Activated T-helper 9 cell treated with anti-CD3 and anti-CD28 coated beads, Interleukin-2, amount 50 U/mL, for 16 hours (primary cell): ENCODE measurements around the gene PCDH1.
"Not testable (repeated sequence)": the region's sequence is repeated elsewhere in the genome, so short reads cannot be mapped to it uniquely, and the experiment has no call there.

Experiments
- DNase-seq: peaks from one replicate; pipeline ENCODE4 v3.0.0-alpha.2; 2020; ENCODE audit warnings: low read depth

PCDH1 gene

DNA sequence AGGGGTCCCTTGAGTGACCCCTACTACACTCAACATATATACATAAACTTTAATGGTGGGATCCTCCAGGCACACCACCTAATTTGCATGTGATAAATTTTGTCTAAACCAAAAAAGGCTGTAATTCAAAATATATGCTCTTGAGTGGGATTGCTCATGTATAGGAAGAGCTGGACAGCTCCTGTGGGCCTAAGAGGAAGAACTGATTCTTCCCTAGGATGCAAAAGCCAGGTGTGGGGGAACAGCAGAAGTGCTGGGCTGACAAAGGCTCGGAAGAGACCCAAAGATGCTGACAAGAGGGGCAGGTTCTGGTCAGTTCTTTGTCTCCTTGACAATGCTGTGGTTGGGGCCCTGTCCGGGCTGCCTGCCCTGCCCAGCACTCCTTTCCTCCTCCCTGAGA lies 43.9 kb downstream of the PCDH1 start:
- DNase-seq, result no peak

DNA sequence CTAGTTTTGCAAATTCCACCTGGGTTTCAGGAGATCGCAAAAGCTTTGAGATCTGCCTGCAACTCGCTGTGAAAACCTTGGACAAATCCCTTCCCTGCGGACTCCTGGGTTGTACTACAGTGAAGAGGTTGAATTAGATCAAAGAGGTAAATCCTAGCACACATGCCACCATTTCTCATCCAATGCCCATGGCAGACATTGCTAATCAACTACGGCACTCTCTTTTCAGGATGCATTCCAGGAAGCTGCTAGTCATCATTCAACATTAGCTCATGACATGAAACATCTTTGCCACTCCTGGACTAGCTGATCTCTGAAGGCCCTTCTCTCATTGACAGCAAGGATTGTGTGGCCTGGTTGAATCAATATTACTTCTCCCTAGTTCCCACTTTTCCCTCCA lies 46.1 kb downstream of the PCDH1 start:
- no peak for DNase-seq

DNA sequence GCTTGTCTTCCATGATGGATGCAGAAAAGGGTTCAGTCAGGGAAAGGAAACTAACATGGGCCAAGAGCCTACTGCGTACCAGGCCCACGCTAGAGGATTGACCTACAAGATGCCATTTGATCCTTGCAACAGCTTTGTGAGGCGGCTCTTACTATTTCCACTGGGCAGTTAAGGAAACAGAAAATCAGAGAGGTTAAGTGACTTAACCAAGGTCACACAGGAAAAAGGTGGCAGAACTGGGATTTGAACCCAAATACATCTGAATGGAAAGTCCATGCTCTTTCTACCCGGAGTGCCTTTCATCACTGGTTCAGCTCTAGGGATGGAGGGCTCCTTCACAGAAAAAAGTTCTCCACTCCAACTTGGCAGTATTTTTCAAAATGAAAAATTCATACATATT lies 50.0 kb downstream of the PCDH1 start:
- no peak for DNase-seq

DNA sequence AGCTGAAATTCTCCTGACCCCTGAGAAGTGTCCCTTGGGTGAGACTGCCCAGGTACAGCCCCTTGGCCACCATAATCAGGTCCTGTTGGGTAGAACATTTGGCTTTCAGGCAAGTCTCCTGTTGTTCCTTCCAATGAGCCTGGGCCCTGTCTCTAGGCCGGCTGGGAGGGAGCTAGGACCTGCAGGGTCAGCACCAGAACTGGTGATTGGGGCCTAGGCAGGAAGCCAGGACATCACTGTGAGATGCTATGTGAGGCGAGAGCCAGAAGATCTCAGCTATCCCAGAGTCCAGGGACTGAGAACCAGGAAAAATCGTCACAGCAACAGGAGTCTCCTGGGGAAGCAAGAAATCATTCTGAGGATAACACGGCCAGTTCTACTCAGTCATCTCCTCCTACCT lies 51.5 kb downstream of the PCDH1 start:
- DNase-seq, result no peak

DNA sequence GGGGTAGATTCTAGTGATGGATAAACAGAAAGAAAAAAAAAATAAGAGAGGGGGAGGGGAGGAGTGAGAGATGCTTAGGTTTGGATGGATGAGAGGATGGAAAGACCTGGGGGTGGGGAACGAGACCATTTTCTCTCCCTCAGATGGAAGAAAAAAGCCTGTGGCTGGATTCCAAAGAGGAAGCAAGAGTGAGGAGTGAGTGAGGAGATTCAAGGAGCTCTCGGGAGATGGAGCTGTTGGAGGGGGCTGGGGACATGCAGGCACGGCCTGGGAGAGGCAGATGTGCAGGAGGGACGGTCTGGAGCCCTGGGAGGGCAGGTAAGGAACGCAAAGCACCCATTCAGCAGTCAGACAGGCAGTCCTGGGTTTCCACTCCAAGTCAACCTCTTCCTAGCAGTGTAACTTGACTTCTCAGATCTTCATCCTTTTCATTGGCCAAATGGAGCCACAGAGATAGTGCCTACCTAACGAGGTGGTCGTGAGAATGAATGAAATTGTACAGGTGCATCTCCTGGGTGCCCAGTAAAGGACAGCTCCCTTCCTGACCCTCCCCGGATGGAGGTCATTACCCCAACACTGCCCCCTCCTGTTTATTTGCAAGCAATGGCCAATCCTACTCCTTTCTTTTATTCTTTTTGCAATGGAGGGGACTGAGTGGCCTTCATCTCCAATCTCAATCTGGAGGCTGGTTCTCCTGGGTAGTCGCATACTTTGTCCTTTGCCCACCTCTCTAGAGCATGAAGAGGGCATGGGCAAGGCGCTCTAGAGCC lies 52.2 kb downstream of the PCDH1 start:
- no peak for DNase-seq

DNA sequence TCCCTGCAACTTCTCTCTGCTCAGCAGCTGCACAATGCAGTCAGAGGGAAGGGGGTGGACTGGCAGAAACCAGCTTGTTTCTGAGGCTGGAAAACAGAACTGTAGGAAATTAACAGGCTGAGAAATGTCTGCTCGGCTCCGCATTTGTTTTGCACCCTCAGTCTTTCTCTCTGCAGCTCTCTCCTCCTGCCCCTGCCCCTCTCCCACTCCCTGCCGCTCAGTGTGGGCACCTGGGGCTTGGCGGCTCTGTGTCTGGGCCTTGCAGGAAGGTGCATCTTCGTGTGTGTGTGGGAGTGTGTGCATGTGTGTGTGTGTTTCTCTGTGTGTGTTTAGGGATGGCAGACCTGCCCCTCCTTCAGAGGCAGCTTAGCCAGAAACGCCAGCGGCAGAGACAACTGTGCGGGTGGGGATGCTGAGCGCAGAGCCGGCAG lies 53.0 kb downstream of the PCDH1 start:
- no peak for DNase-seq

DNA sequence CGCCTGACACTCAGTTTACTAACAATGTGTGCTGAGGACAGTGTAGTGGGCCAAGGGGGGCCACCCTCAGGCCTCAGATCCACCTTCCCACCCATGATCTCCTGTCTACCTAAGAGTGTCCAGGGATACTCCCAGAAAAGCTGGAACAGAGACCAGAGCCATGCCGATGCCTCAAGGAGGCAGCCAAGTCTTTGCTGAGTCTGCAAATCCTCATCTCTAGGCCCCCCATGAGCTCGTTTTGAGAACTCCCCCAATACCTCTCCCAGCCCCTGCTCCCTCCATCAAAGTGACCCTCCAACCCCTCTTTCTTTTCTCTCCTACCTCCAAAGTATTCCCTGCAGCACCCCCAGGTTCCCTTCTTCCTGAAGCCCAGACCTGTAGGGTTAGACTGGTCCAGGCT lies 53.5 kb downstream of the PCDH1 start:
- DNase-seq, result no peak

DNA sequence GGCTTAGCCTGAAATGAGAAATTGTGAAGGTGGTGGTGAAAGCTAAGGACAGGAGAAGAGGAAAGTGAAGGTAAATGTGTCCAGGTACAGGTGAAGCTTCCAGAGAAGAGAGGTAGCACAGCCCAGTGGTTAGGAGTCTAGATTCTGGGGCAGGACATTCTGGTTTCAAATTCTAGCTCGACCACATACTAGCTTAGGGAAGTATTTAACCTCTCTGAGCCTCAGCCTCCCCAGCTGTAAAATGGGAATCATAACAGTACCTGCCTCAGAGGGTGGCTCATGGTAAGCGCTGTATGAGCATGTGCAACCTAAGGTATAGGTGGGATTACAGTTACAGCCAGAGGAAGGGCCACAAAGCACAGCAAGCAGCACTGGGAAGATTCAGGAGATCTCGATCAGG lies 55.2 kb downstream of the PCDH1 start:
- DNase-seq, result no peak

DNA sequence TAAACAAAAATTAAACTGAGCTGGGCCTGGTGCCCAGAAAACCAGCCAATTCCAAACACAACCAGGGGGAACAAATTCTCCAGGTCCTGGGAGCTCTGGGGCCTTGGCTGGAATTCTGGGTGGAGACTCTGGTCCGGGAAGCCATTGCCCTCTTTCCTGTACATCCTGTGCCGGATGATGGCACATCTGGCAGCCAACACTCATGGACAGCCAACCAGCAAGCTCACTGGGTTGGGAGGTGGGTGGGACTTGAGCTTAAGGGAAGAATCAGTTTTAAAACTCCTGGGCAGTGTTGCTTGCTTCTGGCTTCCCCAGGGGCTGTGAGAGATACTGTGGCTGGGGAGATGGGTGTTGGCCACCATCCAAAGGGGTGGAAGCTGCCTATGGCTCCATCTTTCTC lies 56.1 kb downstream of the PCDH1 start:
- DNase-seq, result no peak

DNA sequence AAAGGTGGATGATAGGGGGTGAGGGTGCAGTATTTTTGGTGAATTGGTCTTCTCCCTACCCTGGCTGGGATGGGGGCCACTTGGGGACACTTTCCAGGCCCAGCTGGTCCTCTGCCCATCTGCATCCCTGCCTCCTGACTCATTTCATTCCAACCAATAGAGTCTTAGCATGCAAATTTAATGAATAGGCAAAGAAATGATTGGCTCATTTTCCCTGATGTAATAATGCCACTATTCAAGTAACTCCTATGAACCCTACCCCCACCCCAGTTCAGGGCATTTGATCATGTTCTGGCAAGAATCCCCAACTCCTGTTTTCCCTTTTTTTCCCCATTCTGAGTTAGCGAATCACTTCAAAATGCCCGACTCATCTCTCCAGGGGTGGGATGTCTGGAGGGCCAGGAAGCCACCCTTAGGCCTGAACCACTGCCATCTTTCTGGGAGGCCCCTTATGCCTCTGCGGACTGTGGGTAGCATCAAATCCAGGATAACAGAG lies 56.7 kb downstream of the PCDH1 start:
- no peak for DNase-seq

DNA sequence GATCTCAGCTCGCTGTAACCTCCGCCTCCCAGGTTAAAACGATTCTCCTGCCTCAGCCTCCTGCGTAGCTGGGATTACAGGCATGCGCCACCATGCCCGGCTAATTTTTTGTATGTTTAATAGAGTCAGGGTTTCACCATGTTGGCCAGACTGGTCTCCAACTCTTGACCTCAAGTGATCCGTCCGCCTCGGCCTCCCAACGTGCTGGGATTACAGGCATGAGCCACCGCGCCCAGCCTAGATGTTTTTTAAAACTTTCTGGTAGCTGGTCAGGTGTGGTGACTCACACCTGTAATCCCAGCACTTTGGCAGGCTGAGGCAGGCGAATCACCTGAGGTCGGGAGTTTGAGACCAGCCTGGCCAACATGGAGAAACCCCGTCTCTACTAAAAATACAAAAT lies 57.5 kb downstream of the PCDH1 start:
- DNase-seq, result not testable (repeated sequence)

DNA sequence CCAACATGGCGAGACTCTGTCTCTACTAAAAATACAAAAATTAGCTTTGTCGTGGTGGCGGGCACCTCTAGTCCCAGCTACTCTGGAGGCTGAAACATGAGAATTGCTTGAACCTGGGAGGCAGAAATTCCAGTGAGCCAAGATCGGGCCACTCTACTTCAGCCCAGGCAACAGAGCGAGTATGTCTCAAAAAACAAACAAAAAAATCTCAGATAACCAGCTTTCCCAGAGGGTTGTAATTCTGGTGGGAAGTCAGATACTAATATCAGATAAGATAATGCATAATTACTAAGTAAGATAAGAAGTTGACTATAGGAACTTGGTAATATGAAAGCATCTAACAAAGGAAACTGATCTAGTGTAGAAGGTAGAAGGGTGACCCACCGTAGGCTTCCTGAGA lies 60.6 kb downstream of the PCDH1 start:
- no peak for DNase-seq

DNA sequence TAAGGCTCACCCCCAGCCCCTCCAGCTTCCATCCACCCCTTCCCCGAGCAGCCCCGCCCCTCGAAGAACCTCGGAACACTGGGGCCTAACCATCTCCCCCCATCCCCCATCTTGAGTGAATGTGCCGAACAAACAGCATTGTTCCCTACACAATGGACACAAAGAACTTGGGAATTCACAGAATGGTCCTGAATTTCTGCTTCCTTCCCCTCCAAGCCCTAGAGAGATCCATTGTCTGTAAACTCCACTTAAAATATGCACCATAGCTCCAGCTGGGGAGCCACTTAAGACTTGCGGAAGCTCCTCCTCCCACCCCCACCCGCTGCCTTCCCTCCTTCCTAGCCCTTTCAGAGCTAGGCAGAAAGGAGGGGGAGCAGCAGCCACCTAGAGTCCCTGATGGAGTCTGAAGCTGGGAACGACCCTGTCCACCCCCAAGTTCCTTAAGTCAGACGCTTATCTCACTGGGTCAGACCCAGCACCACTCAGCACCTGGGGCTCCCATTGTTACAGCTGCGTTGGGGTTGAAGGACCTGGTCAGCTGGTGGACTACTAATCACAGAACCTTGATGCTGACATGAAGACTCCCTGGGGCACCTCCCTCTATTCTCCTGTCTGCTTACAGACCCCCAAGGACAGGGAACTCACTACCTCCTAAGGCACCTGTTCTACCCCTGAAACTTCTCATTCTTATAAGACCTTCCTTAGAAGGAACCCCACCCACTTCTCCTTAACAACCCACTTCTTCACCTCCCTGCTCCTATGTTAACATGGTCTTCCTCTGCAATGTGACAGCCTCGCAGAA lies 61.4 kb downstream of the PCDH1 start:
- no peak for DNase-seq

DNA sequence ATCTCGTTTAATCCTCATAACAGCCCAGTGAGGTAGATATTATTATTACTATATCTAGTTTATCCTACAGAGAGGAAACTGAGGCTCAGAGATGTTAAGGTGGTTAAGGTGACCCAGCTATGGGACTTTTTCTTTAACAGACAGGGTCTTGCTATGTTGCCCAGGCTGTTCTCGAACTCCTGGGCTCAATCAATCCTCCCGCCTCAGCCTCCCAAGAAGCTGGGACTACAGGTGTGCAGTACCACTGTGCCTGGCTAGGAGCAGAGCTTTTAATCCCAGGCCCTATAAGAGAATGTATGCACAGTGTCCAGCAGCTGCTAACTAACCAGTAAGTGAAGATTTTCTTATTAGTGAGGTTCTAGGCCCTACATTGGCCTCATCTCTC lies 62.4 kb downstream of the PCDH1 start:
- no peak for DNase-seq

DNA sequence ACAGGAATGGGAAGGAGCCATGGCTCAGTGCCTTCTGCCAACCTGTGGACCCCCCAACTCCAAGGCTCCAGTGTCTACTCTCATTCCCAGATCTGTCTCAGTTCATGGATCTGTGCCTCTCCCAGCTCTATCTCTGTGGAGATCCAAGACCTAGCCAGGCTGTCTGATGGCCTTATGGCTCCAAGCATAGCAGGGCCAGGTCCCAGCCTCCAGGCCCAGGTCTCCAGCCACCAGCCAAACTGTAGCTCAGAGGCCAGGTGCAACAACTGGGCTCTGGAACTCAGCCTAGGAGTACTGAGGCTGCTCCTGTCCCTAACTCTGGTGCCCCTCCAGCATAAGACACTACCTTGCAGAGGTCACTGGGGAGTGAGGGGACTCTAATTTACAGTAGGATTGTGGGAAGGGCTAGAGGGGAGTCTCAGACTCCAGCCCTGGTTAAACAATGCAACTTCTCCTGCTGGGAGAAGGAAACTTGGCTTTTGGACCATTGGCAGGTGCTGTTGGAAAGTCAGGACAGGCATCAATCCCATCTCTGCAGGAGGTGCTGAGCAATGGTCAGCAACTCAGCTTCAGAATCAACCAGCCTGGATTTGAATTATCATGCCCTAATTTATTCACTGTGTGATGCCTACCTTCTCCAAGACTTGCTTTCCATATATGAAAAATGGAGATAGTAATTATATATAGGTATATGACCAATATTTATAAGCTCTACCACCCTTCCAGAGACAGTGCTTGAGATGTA lies 63.0 kb downstream of the PCDH1 start:
- no peak for DNase-seq

DNA sequence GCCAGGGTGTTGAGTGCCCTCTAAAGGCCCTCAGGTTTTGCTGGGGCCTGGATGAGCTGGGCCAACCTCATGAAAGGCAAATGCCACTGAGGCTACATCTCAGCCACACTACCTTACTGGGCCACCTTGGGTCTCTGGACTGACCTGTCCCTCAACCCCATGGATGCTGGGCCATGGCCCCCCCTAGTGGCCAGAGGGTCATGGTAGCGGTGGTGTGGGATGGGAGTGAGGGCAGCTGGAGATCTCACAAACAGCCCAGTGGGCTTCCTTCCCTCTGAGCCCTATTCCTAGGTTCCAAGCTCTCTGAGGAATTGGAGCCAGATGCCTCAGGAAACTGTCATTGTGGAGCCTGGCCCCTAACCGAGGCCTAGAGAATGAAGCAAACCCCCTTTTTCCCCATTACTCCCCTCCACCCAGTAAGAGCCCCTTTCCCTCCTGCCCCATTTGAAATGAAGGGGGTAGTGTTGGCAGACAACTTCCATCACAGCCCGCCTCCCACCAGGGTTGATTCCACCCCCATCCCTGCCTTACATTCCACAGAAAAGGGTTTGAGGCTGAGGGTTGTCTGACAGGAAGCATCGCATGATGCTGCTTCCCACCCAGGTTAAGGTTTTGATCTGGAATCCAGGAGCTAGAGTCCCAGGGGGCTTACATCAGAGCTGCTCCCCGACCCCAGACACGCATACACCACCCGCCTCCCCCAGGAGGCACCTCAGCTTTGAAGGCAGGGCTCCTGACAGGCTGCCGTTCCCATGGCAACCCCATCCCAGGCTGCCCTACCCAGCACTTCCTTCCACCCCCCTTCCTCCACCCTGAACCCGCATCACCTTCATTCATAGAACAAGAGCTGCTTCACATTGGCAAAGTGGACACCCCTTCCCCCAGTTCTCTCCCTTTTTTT lies 63.9 kb downstream of the PCDH1 start:
- peak; percentile 23 for DNase-seq

DNA sequence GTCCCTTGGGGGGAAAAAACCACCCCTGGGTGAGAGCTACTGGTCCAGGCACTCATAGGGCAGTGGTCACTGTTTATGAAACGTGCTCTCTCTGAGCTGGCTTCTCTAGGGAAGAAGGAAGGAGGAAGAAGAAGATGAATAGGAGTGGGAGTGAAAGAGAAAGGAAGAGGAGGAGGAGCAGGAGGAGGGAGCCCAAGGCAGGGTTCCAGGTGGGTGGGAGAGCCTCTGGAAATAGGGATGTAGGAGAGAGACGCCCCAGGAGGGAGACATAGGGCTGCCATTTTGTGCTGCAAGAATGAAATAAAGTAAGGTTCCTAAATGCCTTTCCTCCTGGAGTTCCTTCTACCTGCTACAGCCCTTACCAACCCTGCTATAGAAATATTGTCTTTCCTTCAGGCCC lies 65.7 kb downstream of the PCDH1 start:
- DNase-seq, result no peak

DNA sequence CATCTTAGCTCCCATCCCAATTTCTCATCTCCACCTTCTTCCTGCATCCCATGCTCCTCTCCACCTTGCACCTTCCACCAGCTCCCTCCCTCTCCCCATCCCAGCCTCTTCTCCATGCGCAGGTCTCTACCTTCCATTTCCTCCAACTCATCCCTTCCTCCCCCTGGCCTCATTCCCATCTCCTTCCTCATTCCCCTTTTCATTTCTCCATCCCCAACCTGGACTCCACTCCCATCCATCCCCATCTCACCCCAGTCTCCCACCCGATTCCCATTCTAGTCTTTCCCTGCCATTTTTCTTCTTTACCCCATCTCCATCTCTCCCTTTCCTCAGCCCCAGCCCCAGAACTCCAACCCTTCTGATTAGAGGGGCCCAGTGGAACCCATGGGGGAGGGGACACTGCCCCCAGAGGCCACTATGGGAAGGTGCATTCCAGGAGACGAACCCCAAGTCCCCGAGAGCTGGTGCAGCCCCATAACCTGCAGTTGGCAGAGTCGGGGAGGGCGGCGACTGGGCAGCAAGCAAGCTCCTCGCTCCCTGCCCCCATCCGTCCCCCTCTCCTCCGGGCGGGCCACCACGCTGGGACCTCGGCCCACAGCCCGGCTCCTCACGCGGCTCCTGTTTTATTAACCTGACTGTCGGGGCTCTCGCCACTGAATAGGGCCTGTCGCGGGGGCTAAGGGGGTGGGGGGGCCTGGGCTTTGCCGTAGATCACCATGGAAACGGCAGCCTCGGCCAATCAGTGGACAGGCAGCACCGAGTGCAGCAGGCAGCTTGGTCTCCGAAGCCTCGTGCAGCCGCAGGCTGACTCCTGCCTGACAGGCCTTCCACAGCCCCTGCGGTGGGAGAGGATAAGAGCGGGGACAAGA lies 66.7 kb downstream of the PCDH1 start:
- DNase-seq, result no peak

DNA sequence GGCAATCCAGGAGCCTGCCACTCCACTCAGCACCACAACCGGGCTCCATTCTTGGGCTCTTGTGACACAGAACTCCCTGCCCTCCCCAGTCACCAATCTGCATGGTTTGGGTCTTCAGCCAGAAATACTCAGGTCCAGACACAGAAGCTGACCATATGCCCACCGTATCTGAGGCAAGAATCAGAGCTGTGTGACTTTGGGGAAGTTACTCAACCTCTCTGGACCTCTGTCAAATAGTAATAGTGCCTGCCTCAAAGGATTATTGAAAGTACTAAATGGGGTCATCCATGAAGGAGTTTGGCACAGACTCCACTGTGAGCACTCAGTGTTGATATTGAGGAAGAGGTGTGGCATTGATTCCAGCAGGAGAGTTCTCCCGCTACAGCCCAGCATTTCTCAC lies 67.5 kb downstream of the PCDH1 start:
- DNase-seq, result no peak

DNA sequence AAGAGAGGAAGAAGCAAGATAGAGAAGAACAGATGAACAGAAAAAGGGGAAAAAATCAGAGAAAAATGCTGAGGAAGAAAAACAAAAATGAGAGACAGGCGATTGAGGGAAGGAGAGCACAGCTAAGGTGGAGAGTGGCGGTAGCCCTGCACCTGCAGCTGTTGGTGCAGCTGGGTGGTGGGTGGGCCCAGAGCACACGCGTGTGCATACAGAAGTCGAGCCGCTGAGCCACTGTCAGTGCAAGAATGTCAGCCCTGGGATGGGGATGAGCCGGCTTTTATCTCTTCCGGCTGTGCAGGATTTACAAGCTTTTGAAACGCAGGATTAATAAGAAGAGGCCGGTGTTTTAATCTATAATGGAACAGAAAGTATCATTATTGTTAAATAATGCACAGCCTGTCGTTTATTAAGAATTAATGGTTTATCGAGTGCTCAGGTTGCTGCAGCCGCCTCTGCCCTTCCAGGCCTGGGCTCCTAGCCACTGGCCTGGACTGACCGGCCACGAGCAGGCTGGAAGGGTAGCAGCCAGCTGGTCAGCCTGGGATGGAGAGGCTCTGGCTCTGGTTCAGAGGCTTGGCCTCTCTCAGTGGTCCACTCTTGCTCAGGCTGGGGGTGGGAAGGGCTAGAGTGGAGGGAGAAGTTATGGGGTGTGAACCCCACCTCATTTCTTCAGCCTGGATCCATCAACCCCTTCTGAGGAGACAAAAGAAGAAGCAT lies 68.7 kb downstream of the PCDH1 start:
- no peak for DNase-seq
